K562 (cell line): ENCODE data around the gene TTLL11. TPM values are rescaled to one million over a fixed set of nuclear protein-coding genes. Genes with fewer than 3 reads are reported as not detected.

Experiments used
- ARNT ChIP-seq, 2 experiments: fragments of 450-650 bp; IDR thresholded peaks; 2 replicates each; pipeline ENCODE4 v1.6.1; 2016; ENCODE audit warnings: mild to moderate bottlenecking in 1 of 2
- ATF1 ChIP-seq, 2 experiments: fragments of 450-650 bp in 1 of 2; IDR thresholded peaks; 2 replicates each; pipeline ENCODE4 v1.6.1; 2016; ENCODE audit warnings: missing compliant biosample characterization in 1 of 2, missing genetic modification characterization in 1 of 2
- ELF2 ChIP-seq: fragments of 250-450 bp; sonication (Bioruptor Pico); IDR thresholded peaks from 2 replicates; pipeline ENCODE4 v1.5.0; 2021; ENCODE audit warnings: mild to moderate bottlenecking
- ESRRA ChIP-seq: fragments of 450-650 bp; IDR thresholded peaks from 2 replicates; pipeline ENCODE4 v1.6.1; 2014; ENCODE audit warnings: low read depth, mild to moderate bottlenecking, moderate library complexity, borderline replicate concordance
- EZH2 ChIP-seq: IDR thresholded peaks from 2 replicates; pipeline ENCODE4 v1.6.1; 2012; ENCODE audit warnings: low read depth, mild to moderate bottlenecking, inconsistent platforms, low read length, borderline replicate concordance
- FOXJ2 ChIP-seq: fragments of 200-800 bp; sonication (Bioruptor generic); IDR thresholded peaks from 2 replicates; pipeline ENCODE4 v1.6.1; 2016; ENCODE audit warnings: missing genetic modification characterization, missing compliant biosample characterization
- FOXM1 ChIP-seq, 2 experiments: fragments of 450-650 bp in 1 of 2; sonication (generic) in 1 of 2; formaldehyde crosslinking in 1 of 2; IDR thresholded peaks; 2 replicates each; pipeline versions ENCODE4 v1.6.1 to v1.9.0; 2017 to 2022; ENCODE audit warnings: low read depth in 2 of 2, mild to moderate bottlenecking in 2 of 2, missing genetic modification reagents in 1 of 2, moderate library complexity in 1 of 2
- GATAD2A ChIP-seq: fragments of 450-650 bp; IDR thresholded peaks from 2 replicates; pipeline ENCODE4 v1.6.1; 2017
- GTF2E2 ChIP-seq: fragments of 200-800 bp; sonication (Bioruptor generic); IDR thresholded peaks from 2 replicates; pipeline ENCODE4 v1.6.1; 2016; ENCODE audit warnings: missing genetic modification characterization, missing compliant biosample characterization
- HDAC8 ChIP-seq: fragments of 450-650 bp; IDR thresholded peaks from 2 replicates; pipeline ENCODE4 v1.6.1; 2016; ENCODE audit warnings: mild to moderate bottlenecking, missing genetic modification characterization, moderate library complexity, missing compliant biosample characterization
- HNRNPH1 ChIP-seq: fragments of 200-400 bp; formaldehyde crosslinking; optimal IDR thresholded peaks from 2 replicates; pipeline ENCODE3; 2017; ENCODE audit warnings: low read depth, mild to moderate bottlenecking, low read length, moderate library complexity
- MTA2 ChIP-seq: fragments of 450-650 bp; IDR thresholded peaks from 2 replicates; pipeline ENCODE4 v1.6.1; 2016; ENCODE audit warnings: low read depth
- NCOA4 ChIP-seq: fragments of 450-650 bp; IDR thresholded peaks from 2 replicates; pipeline ENCODE4 v1.6.1; 2018; ENCODE audit warnings: mild to moderate bottlenecking; ENCODE audit not compliant: partially characterized antibody
- NEUROD1 ChIP-seq: fragments of 150-350 bp; IDR thresholded peaks from 2 replicates; pipeline ENCODE4 v1.6.1; 2014; ENCODE audit warnings: borderline replicate concordance, low read length, low read depth; ENCODE audit not compliant: partially characterized antibody
- NUFIP1 ChIP-seq: fragments of 450-650 bp; IDR thresholded peaks from 2 replicates; pipeline ENCODE4 v1.6.1; 2018; ENCODE audit not compliant: partially characterized antibody
- PTTG1 ChIP-seq: fragments of 450-650 bp; IDR thresholded peaks from 2 replicates; pipeline ENCODE4 v1.6.1; 2016; ENCODE audit warnings: low read depth, mild to moderate bottlenecking, missing genetic modification characterization, missing compliant biosample characterization
- RB1 ChIP-seq: fragments of 450-650 bp; IDR thresholded peaks from 2 replicates; pipeline ENCODE4 v1.6.1; 2017; ENCODE audit warnings: low read depth, mild to moderate bottlenecking
- SMARCB1 ChIP-seq: IDR thresholded peaks from 2 replicates; pipeline ENCODE4 v1.6.1; 2011; ENCODE audit warnings: improper control_type of control experiment, low read depth; ENCODE audit not compliant: insufficient read length
- SREBF1 ChIP-seq: fragments of 150-350 bp; IDR thresholded peaks from 2 replicates; pipeline ENCODE4 v1.6.1; 2014; ENCODE audit warnings: antibody characterized with exemption, low read depth, low read length, borderline replicate concordance
- TAF1 ChIP-seq: IDR thresholded peaks from 2 replicates; pipeline ENCODE4 v1.6.1; 2011; ENCODE audit warnings: mild to moderate bottlenecking, low read length, moderate library complexity; ENCODE audit not compliant: insufficient read depth, control insufficient read depth, severe bottlenecking; ENCODE audit errors: extremely low read depth
- TCF7L2 ChIP-seq: fragments of 150-350 bp; IDR thresholded peaks from 2 replicates; pipeline ENCODE4 v1.6.1; 2016; ENCODE audit warnings: low read depth, mild to moderate bottlenecking, low read length, moderate library complexity
- ZC3H4 ChIP-seq: sonication (generic); formaldehyde crosslinking; IDR thresholded peaks from 2 replicates; pipeline ENCODE4 v1.9.0; 2021; ENCODE audit warnings: missing genetic modification reagents, borderline replicate concordance
- ZFP30 ChIP-seq: fragments of 250-450 bp; sonication (Bioruptor Pico); IDR thresholded peaks from 2 replicates; pipeline ENCODE4 v1.8.0; 2022; ENCODE audit warnings: moderate library complexity, mild to moderate bottlenecking, inconsistent platforms, borderline replicate concordance
- ZNF212 ChIP-seq: fragments of 450-650 bp; formaldehyde crosslinking; IDR thresholded peaks from 2 replicates; pipeline ENCODE4 v1.4.0; 2020; ENCODE audit warnings: mild to moderate bottlenecking
- ZNF224 ChIP-seq: sonication (generic); formaldehyde crosslinking; IDR thresholded peaks from 2 replicates; pipeline ENCODE4 v1.8.0; 2022; ENCODE audit warnings: mild to moderate bottlenecking, missing genetic modification reagents
- ZNF695 ChIP-seq: fragments of 450-650 bp; formaldehyde crosslinking; IDR thresholded peaks from 2 replicates; pipeline ENCODE4 v1.4.0; 2020; ENCODE audit warnings: mild to moderate bottlenecking, moderate library complexity
- ZNF717 ChIP-seq: fragments of 250-450 bp; sonication (Bioruptor Pico); IDR thresholded peaks from 2 replicates; pipeline ENCODE4 v1.5.0; 2021
- ZNF75A ChIP-seq: fragments of 450-650 bp; formaldehyde crosslinking; IDR thresholded peaks from 2 replicates; pipeline ENCODE4 v1.4.0; 2020; ENCODE audit warnings: mild to moderate bottlenecking
- polyA plus RNA-seq, 8 experiments: library from polyadenylated mRNA; depleted of rRNA in 4 of 8; stranded (reverse) in 5 of 8; unstranded in 3 of 8; fragments of >200 nt; fragmentation: Nextera tagmentation in 2 of 8; fragmentation: Illumina TruSeq in 1 of 8; extraction: Ambion mirVana in 2 of 8; extraction: Trizol in 1 of 8; gene quantifications; 2 replicates each; pipeline versions ENCODE4 v1.2.1 to v1.2.3, GENCODE V29; 2011 to 2014; ENCODE audit warnings: inconsistent platforms in 1 of 8, missing spikeins in 1 of 8
- total RNA-seq, 7 experiments: library from RNA; depleted of rRNA in 6 of 7; stranded (reverse); fragments of >200 nt in 6 of 7; fragmentation: Illumina TruSeq in 2 of 7; extraction: Trizol in 2 of 7; gene quantifications; 2 replicates each; pipeline versions ENCODE4 v1.2.1 to v1.2.3, GENCODE V29; 2011 to 2021; ENCODE audit warnings: low replicate concordance in 1 of 7
- TF ChIP-seq, protein P1 (sequence below), 2 experiments: fragments of 200-800 bp in 1 of 2; sonication (Bioruptor generic) in 1 of 2; sonication (generic) in 1 of 2; formaldehyde crosslinking in 1 of 2; IDR thresholded peaks in 1 of 2; conservative IDR thresholded peaks in 1 of 2; 2 replicates each; pipeline versions ENCODE4 v1.5.0 to v1.6.1; 2016 to 2020; ENCODE audit warnings: missing compliant biosample characterization in 1 of 2, missing genetic modification characterization in 1 of 2, missing genetic modification reagents in 1 of 2

Gene TTLL11
- total and polyA plus RNA-seq, 9 of the 15 experiments (the other 6 are each of a cell fraction or from before 2014, with no cell fraction given) = 0.83 to 4.4 (median 2.7) TPM

DNA sequence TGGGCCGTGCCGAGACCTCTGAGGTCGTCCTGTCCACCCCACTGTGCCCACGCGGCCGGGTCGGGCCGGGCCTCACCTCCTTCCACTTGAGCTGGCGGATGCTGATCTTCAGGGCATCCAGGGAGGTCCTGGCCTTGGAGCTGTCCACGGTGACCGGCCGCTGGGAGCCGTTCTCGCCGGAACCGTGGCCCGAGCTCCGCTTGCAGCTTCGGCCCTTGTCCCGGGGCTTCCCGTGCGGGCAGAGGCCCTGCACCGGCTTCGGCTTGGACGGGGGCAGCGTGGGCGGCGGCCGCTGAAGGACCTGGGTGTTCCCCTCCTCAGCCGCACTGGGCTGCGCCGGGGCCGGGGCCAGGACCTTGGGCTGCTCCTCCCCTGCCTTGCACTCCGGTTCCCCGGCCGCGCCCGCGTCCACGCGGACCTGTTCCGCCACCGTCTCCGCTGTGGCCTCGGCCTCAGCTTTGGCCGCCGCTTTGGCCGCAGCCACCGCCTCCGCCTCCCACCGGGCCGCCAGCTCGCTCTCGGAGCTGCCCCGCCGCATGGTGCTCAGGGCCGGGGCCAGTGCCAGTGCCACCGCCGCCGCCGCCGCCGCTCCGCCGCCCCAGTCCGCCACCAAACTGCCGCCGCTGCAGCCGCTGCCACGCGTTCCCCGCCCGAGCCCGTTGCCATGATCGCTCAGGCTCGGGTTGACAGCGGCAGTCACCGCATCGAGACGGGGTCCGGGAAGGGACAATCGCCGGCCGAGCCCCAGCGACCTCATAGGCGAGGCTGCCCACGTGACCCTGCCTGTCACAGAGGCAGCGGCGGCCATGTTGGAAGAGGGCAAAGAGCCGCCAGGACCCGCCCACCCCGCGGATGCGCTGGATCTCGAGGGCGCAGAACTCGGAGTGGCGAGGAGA lies at the start of gene TTLL11 (continued):
- no peak for TF ChIP-seq MTA2
- TF ChIP-seq ZC3H4 (CRISPR knock-in tag) = peak; percentile 63; the same call in 1 of the 2 replicates
- TF ChIP-seq ESRRA = peak; percentile 60; the same call in 1 of the 2 replicates
- no peak for TF ChIP-seq ARNT (IDR thresholded peaks at IDR 0.05)
- peak; percentile 77; the same call in 1 of the 2 replicates for TF ChIP-seq RB1
- no peak for TF ChIP-seq FOXJ2 (tag)
- TF ChIP-seq NCOA4 = no peak
- no peak for TF ChIP-seq HNRNPH1
- TF ChIP-seq HDAC8 = 0 out of 2 replicates have a peak, but pooled peaks have one; percentile 61
- no peak for TF ChIP-seq ZFP30
- TF ChIP-seq NEUROD1 = peak; percentile 86
- no peak for TF ChIP-seq ZNF224 (CRISPR knock-in tag)
- TF ChIP-seq FOXM1 (IDR thresholded peaks at IDR 0.05; ENCODE audit: low read depth) = no peak
- TF ChIP-seq FOXM1 (CRISPR knock-in tag; IDR thresholded peaks at IDR 0.05; ENCODE audit: low read depth) = peak; percentile 25; the same call in 1 of the 2 replicates
- TF ChIP-seq GATAD2A = no peak
- TF ChIP-seq ZNF212 (CRISPR knock-in tag) = no peak
- TF ChIP-seq ZNF695 (CRISPR knock-in tag) = no peak
- TF ChIP-seq GTF2E2 (tag) = no peak
- no peak for TF ChIP-seq EZH2
- no peak for TF ChIP-seq TCF7L2
- TF ChIP-seq SMARCB1 = no peak
- no peak for TF ChIP-seq ELF2 (CRISPR knock-in tag)
- no peak for TF ChIP-seq ZNF75A
- TF ChIP-seq ZNF717 = no peak
- peak; percentile 44 for TF ChIP-seq TAF1
- no peak for TF ChIP-seq NUFIP1
- TF ChIP-seq PTTG1 (tag) = no peak
- TF ChIP-seq, protein P1, sequence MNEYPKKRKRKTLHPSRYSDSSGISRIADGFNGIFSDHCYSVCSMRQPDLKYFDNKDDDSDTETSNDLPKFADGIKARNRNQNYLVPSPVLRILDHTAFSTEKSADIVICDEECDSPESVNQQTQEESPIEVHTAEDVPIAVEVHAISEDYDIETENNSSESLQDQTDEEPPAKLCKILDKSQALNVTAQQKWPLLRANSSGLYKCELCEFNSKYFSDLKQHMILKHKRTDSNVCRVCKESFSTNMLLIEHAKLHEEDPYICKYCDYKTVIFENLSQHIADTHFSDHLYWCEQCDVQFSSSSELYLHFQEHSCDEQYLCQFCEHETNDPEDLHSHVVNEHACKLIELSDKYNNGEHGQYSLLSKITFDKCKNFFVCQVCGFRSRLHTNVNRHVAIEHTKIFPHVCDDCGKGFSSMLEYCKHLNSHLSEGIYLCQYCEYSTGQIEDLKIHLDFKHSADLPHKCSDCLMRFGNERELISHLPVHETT (CRISPR knock-in tag; conservative IDR thresholded peaks at IDR 0.05 in 1 of 2, IDR thresholded peaks at IDR 0.05 in 1 of 2) = peak; percentile 11 to 51; a peak in 1 of 4 replicates
- TF ChIP-seq SREBF1 = no peak; the same call in 1 of the 2 replicates
- TF ChIP-seq ATF1 (CRISPR knock-in tag; IDR thresholded peaks at IDR 0.05) = peak; percentile 74
- TF ChIP-seq ATF1 (tag; IDR thresholded peaks at IDR 0.05) = peak; percentile 97
